GM12878 (cell line): ENCODE data around the gene ABHD12B. TPM values are rescaled to one million over a fixed set of nuclear protein-coding genes. Genes with fewer than 3 reads are reported as not detected.

ENCODE experiments used
- ATAC-seq: fragments of 200-7000 bp; cut with Tn5 transposase; 3 replicates; pipeline ENCODE4 v1.9.1; 2020; ENCODE audit warnings: mild to moderate bottlenecking, moderate library complexity
- BruUV-seq: library from RNA; stranded (reverse); fragments of 400-500 nt; replicated peaks from 2 replicates; lab custom pipeline; 2021; lab: Mats Ljungman, UMichigan
- CTCF ChIA-PET: fragments of 300-600 bp; sonication (Branson Sonifier 250); formaldehyde crosslinking; extraction: SDS; loops from one replicate; lab custom pipeline; 2021; ENCODE audit warnings: inconsistent platforms; lab: Yijun Ruan, JAX
- POLR2A ChIA-PET: fragments of 350-600 bp; formaldehyde crosslinking; extraction: SDS; loops from one replicate; lab custom pipeline; 2021; ENCODE audit warnings: inconsistent platforms; lab: Charles Lee
- RAD21 ChIA-PET: fragments of 300-600 bp; sonication (Branson Sonifier 250); formaldehyde crosslinking; loops from one replicate; lab custom pipeline; 2023; ENCODE audit warnings: antibody characterized with exemption; ENCODE audit not compliant: unreplicated experiment; lab: Charles Lee
- SMC1A ChIA-PET: fragments of 300-600 bp; sonication (Branson Sonifier 250); formaldehyde crosslinking; loops from one replicate; lab custom pipeline; 2023; ENCODE audit not compliant: unreplicated experiment, uncharacterized antibody; lab: Charles Lee
- DNase-seq: peaks from one replicate; pipeline ENCODE4 v3.0.0-alpha.2; 2011; ENCODE audit warnings: low read depth, low spot score
- FAIRE-seq: peaks from 3 replicates; lab custom pipeline; 2011; peaks lifted over from hg19 to GRCh38; lab: Jason Lieb, UNC
- H2AFZ ChIP-seq: 2 replicates; pipeline ENCODE4 v1.6.0; 2011; ENCODE audit warnings: low read depth, low read length, control low read depth; ENCODE audit not compliant: control insufficient read depth
- H3K27ac ChIP-seq: 2 replicates; pipeline ENCODE4 v1.5.1; 2011; ENCODE audit warnings: control low read depth; ENCODE audit not compliant: control insufficient read depth, insufficient read depth
- H3K27me3 ChIP-seq, 2 experiments: replicated peaks in 1 of 2; 2 replicates each; pipeline versions ENCODE4 v1.6.0 to v1.6.1; 2011; ENCODE audit warnings: low read length in 1 of 2; ENCODE audit not compliant: control insufficient read depth in 2 of 2, insufficient read depth in 2 of 2
- H3K36me3 ChIP-seq, 2 experiments: 2 replicates each; pipeline ENCODE4 v1.5.1; 2011; ENCODE audit warnings: low read length in 1 of 2; ENCODE audit not compliant: control insufficient read depth in 2 of 2, insufficient read depth in 2 of 2
- H3K4me1 ChIP-seq: 2 replicates; pipeline ENCODE4 v1.6.1; 2011; ENCODE audit warnings: mild to moderate bottlenecking, low read length, moderate library complexity, mixed read lengths; ENCODE audit not compliant: control insufficient read depth, insufficient read depth
- H3K4me2 ChIP-seq: 2 replicates; pipeline ENCODE4 v1.6.0; 2011; ENCODE audit warnings: control low read depth; ENCODE audit not compliant: control insufficient read depth, insufficient read depth
- H3K4me3 ChIP-seq: fragments of 200-600 bp; sonication (generic); 2 replicates; pipeline ENCODE4 v1.5.1; 2016
- H3K79me2 ChIP-seq: 2 replicates; pipeline ENCODE4 v1.6.0; 2011; ENCODE audit warnings: low read length; ENCODE audit not compliant: control insufficient read depth, insufficient read depth
- H3K9ac ChIP-seq: 2 replicates; pipeline ENCODE4 v1.8.0; 2011; ENCODE audit warnings: low read length, control low read depth, mixed read lengths; ENCODE audit not compliant: control insufficient read depth, insufficient read depth
- H3K9me3 ChIP-seq: replicated peaks from 3 replicates; pipeline ENCODE4 v1.5.1; 2011; ENCODE audit warnings: mild to moderate bottlenecking, low read length; ENCODE audit not compliant: control insufficient read depth, insufficient read depth
- H4K20me1 ChIP-seq: 2 replicates; pipeline ENCODE4 v1.6.0; 2011; ENCODE audit not compliant: control insufficient read depth, insufficient read depth
- BHLHE40 ChIP-seq, 2 experiments: fragments of 450-650 bp in 1 of 2; IDR thresholded peaks; 2 replicates each; pipeline ENCODE4 v1.6.1; 2011 to 2017; ENCODE audit warnings: low read depth in 2 of 2, borderline replicate concordance in 1 of 2, improper control_type of control experiment in 1 of 2, low read length in 1 of 2, mild to moderate bottlenecking in 1 of 2
- CEBPB ChIP-seq, 2 experiments: fragments of 150-350 bp in 1 of 2; IDR thresholded peaks; 2 replicates each; pipeline ENCODE4 v1.6.1; 2012 to 2014; ENCODE audit warnings: low read depth in 2 of 2, low read length in 2 of 2, borderline replicate concordance in 1 of 2, inconsistent platforms in 1 of 2
- JUNB ChIP-seq: IDR thresholded peaks from 2 replicates; pipeline ENCODE4 v1.6.1; 2016; ENCODE audit warnings: antibody characterized with exemption, mild to moderate bottlenecking
- REST ChIP-seq: IDR thresholded peaks from 2 replicates; pipeline ENCODE4 v1.6.1; 2012; ENCODE audit warnings: mild to moderate bottlenecking, low read depth, low read length
- SIN3A ChIP-seq: IDR thresholded peaks from 2 replicates; pipeline ENCODE4 v1.6.1; 2012; ENCODE audit warnings: low read depth, low read length, improper control_type of control experiment
- TBL1XR1 ChIP-seq: IDR thresholded peaks from 2 replicates; pipeline ENCODE4 v1.6.1; 2012; ENCODE audit warnings: low read depth, low read length, improper control_type of control experiment
- ZZZ3 ChIP-seq: IDR thresholded peaks from 2 replicates; pipeline ENCODE4 v1.6.1; 2011; ENCODE audit warnings: low read depth; ENCODE audit not compliant: control insufficient read depth, insufficient read length
- whole genome bisulfite sequencing: methylation state at CpG from one replicate; pipeline ENCODE4 v1.1.6; 2016; ENCODE audit warnings: low lambda C conversion rate; ENCODE audit not compliant: insufficient replicate concordance, insufficient coverage; ENCODE audit errors: missing lambda C conversion rate; 5-methylcytosine and 5-hydroxymethylcytosine counted together
- in situ Hi-C: fragments of 300-500 bp; cut with MboI; formaldehyde crosslinking; loops from 9 replicates; pipeline ENCODE4 v1.14.3; 2018; ENCODE audit warnings: mixed read lengths
- intact Hi-C: fragments of 100-400 bp; cut with micrococcal nuclease; formaldehyde crosslinking; loops from one replicate; pipeline ENCODE4 v1.14.2; 2022; ENCODE audit not compliant: unreplicated experiment
- polyA plus RNA-seq, 11 experiments: library from polyadenylated mRNA; depleted of rRNA in 4 of 11; unstranded in 6 of 11; stranded (reverse) in 5 of 11; fragments of >200 nt; fragmentation: Nextera tagmentation in 4 of 11; fragmentation: Illumina TruSeq in 1 of 11; extraction: Ambion mirVana in 4 of 11; extraction: Trizol in 1 of 11; gene quantifications; 1 replicate in 1 of 11; 2 replicates in 10 of 11; pipeline versions ENCODE4 v1.2.1 to v1.2.3, GENCODE V29; 2011 to 2016; ENCODE audit warnings: inconsistent platforms in 2 of 11, missing spikeins in 2 of 11, low read depth in 1 of 11
- total RNA-seq, 4 experiments: library from RNA; depleted of rRNA in 3 of 4; stranded (reverse); fragments of >200 nt in 3 of 4; fragmentation: Illumina TruSeq in 1 of 4; extraction: Trizol in 1 of 4; gene quantifications; 2 replicates each; pipeline versions ENCODE4 v1.2.1 to v1.2.3, GENCODE V29; 2013 to 2021

ABHD12B gene
- total and polyA plus RNA-seq, 10 of the 15 experiments (the other 5 are each of a cell fraction or from before 2014, with no cell fraction given), result not detected

GRCh38 chr14:50856660-50857059, 15.2 kb upstream of the ABHD12B start (continued):
- TF ChIP-seq ZZZ3 (no peak), TBL1XR1 (no peak), CEBPB (IDR thresholded peaks at IDR 0.05; ENCODE audit: borderline replicate concordance in 1 of 2, low read depth in 2 of 2, low read length in 2 of 2) (no peak), JUNB (no peak), REST (no peak)

GRCh38 chr14:50859296-50859624, 12.6 kb upstream of the ABHD12B start:
- Histone ChIP-seq H3K27me3 (no peaks in the 10 kb centered on the region; a peak in 1 of 4 replicates), H4K20me1 (no peaks in the 10 kb centered on the region), H3K9ac (peak overlapping the region; percentile 51), H2AFZ (peak overlapping the region; percentile 96), H3K79me2 (no peaks in the 10 kb centered on the region), H3K36me3 (no peaks in the 10 kb centered on the region), H3K4me1 (peaks cover 9% of the 10 kb centered on the region), H3K27ac (peak overlapping the region; percentile 60), H3K9me3 (no peaks in the 10 kb centered on the region), H3K4me2 (peak overlapping the region; percentile 95), H3K4me3 (peak overlapping the region; percentile 77)
- FAIRE-seq, result peak; percentile 56
- TF ChIP-seq SIN3A (0 out of 2 replicates have a peak, but pooled peaks have one; percentile 9), JUNB (no peak), BHLHE40 (IDR thresholded peaks at IDR 0.05; ENCODE audit: borderline replicate concordance in 1 of 2, low read depth in 2 of 2, low read length in 1 of 2) (no peak)
- SMC1A ChIA-PET, result interaction anchor here (0.6 to 11.9 kb wide), 26 partner anchors 8 to 1007 kb away, joined by 3 to 233 read pairs (median 14); partner anchors contain the start of gene NIN
- no TSS peak for BruUV-seq
- RAD21 ChIA-PET, result interaction anchor here (0.7 to 7.0 kb wide), 26 partner anchors 8 to 517 kb away, joined by 3 to 186 read pairs (median 10); partner anchors contain the start of gene NIN
- intact Hi-C loops (loop anchor here (1.0 kb wide), 1 partner anchor 24 kb away; no protein-coding TSS in a partner anchor), in situ Hi-C loops (loop anchor here (5.0 to 25.0 kb wide), 2 partner anchors 72 to 247 kb away; no protein-coding TSS in a partner anchor)
- 33% methylated on average over 1 of the region's 1 CpG for WGBS
- DNase-seq, result no peak
- POLR2A ChIA-PET, result interaction anchor here (0.7 to 3.5 kb wide), 8 partner anchors 30 to 331 kb away, joined by 3 to 36 read pairs (median 7); partner anchors contain the start of gene NIN
- no peak; the same call in 2 of the 3 replicates for ATAC-seq
- CTCF ChIA-PET, result interaction anchor here (1.0 to 13.4 kb wide), 30 partner anchors 8 to 517 kb away, joined by 3 to 317 read pairs (median 12); partner anchors contain the start of genes ABHD12B and NIN
